Neural cell (in vitro differentiated cells): ENCODE measurements around the gene ATG3. TPM values are rescaled to one million over a fixed set of nuclear protein-coding genes. Genes with fewer than 3 reads are reported as not detected.

ENCODE experiments used
- H2AFZ ChIP-seq: fragments of 200-600, 300-800 bp; sonication (generic), shearing (Covaris generic); 2 replicates; pipeline ENCODE4 v1.6.0; 2014; ENCODE audit warnings: low read depth, mild to moderate bottlenecking, antibody characterized with exemption, low read length, moderate library complexity
- H3F3A ChIP-seq: fragments of 200-600 bp; shearing (Covaris generic); 2 replicates; pipeline ENCODE4 v1.6.1; 2016; ENCODE audit warnings: mild to moderate bottlenecking, moderate library complexity, mixed read lengths, antibody characterized with exemption, low read length; ENCODE audit not compliant: insufficient read depth, poor library complexity, severe bottlenecking
- H3K27ac ChIP-seq: fragments of 200-600, 300-800 bp; sonication (generic), shearing (Covaris generic); 2 replicates; pipeline ENCODE4 v1.5.1; 2014; ENCODE audit warnings: mild to moderate bottlenecking, low read length, moderate library complexity
- H3K27me3 ChIP-seq: fragments of 300-800, 200-600 bp; sonication (generic), shearing (Covaris generic); 2 replicates; pipeline ENCODE4 v1.6.0; 2014; ENCODE audit warnings: mild to moderate bottlenecking, low read depth, low read length, moderate library complexity; ENCODE audit not compliant: insufficient read depth
- H3K36me3 ChIP-seq: fragments of 300-800, 200-600 bp; sonication (generic), shearing (Covaris generic); 2 replicates; pipeline ENCODE4 v1.5.1; 2014; ENCODE audit warnings: mild to moderate bottlenecking, antibody characterized with exemption, low read length, moderate library complexity; ENCODE audit not compliant: insufficient read depth
- H3K4me2 ChIP-seq: fragments of 300-800, 200-600 bp; sonication (generic), shearing (Covaris generic); 2 replicates; pipeline ENCODE4 v1.6.0; 2014; ENCODE audit warnings: mild to moderate bottlenecking, low read length
- H3K4me3 ChIP-seq: fragments of 300-800, 200-600 bp; sonication (generic), shearing (Covaris generic); 2 replicates; pipeline ENCODE4 v1.5.1; 2014; ENCODE audit warnings: mild to moderate bottlenecking, low read length, moderate library complexity
- H3K79me2 ChIP-seq: fragments of 200-600 bp; shearing (Covaris generic); replicated peaks from 2 replicates; pipeline ENCODE4 v1.6.0; 2014; ENCODE audit warnings: mild to moderate bottlenecking, low read length, moderate library complexity; ENCODE audit not compliant: insufficient read depth
- H3K9ac ChIP-seq: fragments of 300-800, 200-600 bp; sonication (generic), shearing (Covaris generic); 2 replicates; pipeline ENCODE4 v1.6.1; 2016; ENCODE audit warnings: mild to moderate bottlenecking, low read length, mixed read lengths
- H3K9me2 ChIP-seq: fragments of 200-600 bp; shearing (Covaris generic); 2 replicates; pipeline ENCODE4 v1.6.1; 2016; ENCODE audit warnings: mild to moderate bottlenecking, low read length, mixed read lengths; ENCODE audit not compliant: insufficient read depth
- H3K9me3 ChIP-seq: fragments of 200-600, 300-800 bp; sonication (generic), shearing (Covaris generic); 2 replicates; pipeline ENCODE4 v1.6.1; 2016; ENCODE audit warnings: mild to moderate bottlenecking, mixed run types, low read length, moderate library complexity, mixed read lengths
- H4K20me1 ChIP-seq: fragments of 200-600 bp; shearing (Covaris generic); 2 replicates; pipeline ENCODE4 v1.6.1; 2016; ENCODE audit warnings: mild to moderate bottlenecking, mixed run types; ENCODE audit not compliant: insufficient read depth
- EP300 ChIP-seq: fragments of 450-650 bp; conservative IDR thresholded peaks from 2 replicates; pipeline ENCODE4 v1.6.1; 2014; ENCODE audit warnings: antibody characterized with exemption, mild to moderate bottlenecking, moderate library complexity; ENCODE audit not compliant: poor library complexity, severe bottlenecking
- EZH2 ChIP-seq: fragments of 200-600, 300-800 bp; shearing (Covaris generic), sonication (generic); IDR thresholded peaks from 2 replicates; pipeline ENCODE4 v1.6.1; 2014; ENCODE audit warnings: antibody characterized with exemption, low read length, borderline replicate concordance, mild to moderate bottlenecking; ENCODE audit not compliant: insufficient read depth, poor library complexity, severe bottlenecking
- MXI1 ChIP-seq: fragments of 450-650 bp; conservative IDR thresholded peaks from 2 replicates; pipeline ENCODE4 v1.6.1; 2014; ENCODE audit warnings: antibody characterized with exemption, mild to moderate bottlenecking; ENCODE audit not compliant: poor library complexity, severe bottlenecking
- POLR2AphosphoS5 ChIP-seq: IDR thresholded peaks from 2 replicates; pipeline ENCODE4 v1.6.1; 2012
- RAD21 ChIP-seq: fragments of 450-650 bp; conservative IDR thresholded peaks from 2 replicates; pipeline ENCODE4 v1.6.1; 2014; ENCODE audit warnings: antibody characterized with exemption, mild to moderate bottlenecking, moderate library complexity
- SMC3 ChIP-seq: fragments of 450-650 bp; conservative IDR thresholded peaks from 2 replicates; pipeline ENCODE4 v1.6.1; 2014; ENCODE audit warnings: antibody characterized with exemption, mild to moderate bottlenecking, moderate library complexity; ENCODE audit not compliant: poor library complexity
- TAF1 ChIP-seq: IDR thresholded peaks from 2 replicates; pipeline ENCODE4 v1.6.1; 2012; ENCODE audit warnings: low read depth
- polyA plus RNA-seq: library from polyadenylated mRNA; depleted of rRNA; stranded (reverse); fragments of >200 nt; gene quantifications from 2 replicates; pipeline ENCODE4 v1.2.3, GENCODE V29; 2014
- TF ChIP-seq, protein P1 (sequence below): fragments of 450-650 bp; IDR thresholded peaks from 2 replicates; pipeline ENCODE4 v1.5.1; 2014; ENCODE audit warnings: antibody characterized with exemption, mild to moderate bottlenecking, moderate library complexity; ENCODE audit not compliant: poor library complexity, severe bottlenecking
- TF ChIP-seq, protein P2 (sequence below): IDR thresholded peaks from 2 replicates; pipeline ENCODE4 v1.6.1; 2012; ENCODE audit warnings: borderline replicate concordance

Gene ATG3
- polyA plus RNA-seq, 1 donor from 2014 or later: 49.3 TPM

DNA sequence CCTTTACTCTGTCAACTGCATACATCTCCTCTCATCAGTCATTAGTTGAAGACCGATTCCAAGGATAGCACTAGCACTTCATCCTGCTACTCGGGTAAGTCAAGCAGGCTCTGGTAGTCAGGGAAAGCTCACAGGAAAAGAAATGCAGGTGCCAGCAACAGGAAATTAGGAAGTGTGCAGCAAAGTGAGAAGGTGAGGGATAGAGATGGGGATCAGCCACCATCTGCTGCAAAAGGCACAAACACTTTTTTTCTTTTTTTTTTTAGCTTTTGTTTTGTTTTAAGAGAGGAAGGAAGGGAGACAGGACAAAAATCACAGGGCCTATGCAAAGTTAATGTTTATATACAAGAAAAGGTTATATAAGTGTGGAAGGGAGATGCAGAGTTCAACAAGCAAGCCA is 53.5 kb downstream of the ATG3 start:
- no peaks in the 10 kb centered on the region for H3K9me3 ChIP-seq
- H3K9me2 ChIP-seq: no peaks in the 10 kb centered on the region
- H2AFZ ChIP-seq: no peak overlapping the region
- no peak overlapping the region for H3K27ac ChIP-seq
- no peak overlapping the region for H3K4me3 ChIP-seq
- H3K4me2 ChIP-seq: no peak overlapping the region
- no peak overlapping the region for H3K9ac ChIP-seq
- H3K79me2 ChIP-seq: no peaks in the 10 kb centered on the region
- H3K36me3 ChIP-seq: no peaks in the 10 kb centered on the region
- TF ChIP-seq SMC3 (no peak), POLR2AphosphoS5 (no peak), EP300 (no peak), EZH2 (no peak), MXI1 (no peak), RAD21 (no peak), TAF1 (no peak)
- TF ChIP-seq, protein P1, sequence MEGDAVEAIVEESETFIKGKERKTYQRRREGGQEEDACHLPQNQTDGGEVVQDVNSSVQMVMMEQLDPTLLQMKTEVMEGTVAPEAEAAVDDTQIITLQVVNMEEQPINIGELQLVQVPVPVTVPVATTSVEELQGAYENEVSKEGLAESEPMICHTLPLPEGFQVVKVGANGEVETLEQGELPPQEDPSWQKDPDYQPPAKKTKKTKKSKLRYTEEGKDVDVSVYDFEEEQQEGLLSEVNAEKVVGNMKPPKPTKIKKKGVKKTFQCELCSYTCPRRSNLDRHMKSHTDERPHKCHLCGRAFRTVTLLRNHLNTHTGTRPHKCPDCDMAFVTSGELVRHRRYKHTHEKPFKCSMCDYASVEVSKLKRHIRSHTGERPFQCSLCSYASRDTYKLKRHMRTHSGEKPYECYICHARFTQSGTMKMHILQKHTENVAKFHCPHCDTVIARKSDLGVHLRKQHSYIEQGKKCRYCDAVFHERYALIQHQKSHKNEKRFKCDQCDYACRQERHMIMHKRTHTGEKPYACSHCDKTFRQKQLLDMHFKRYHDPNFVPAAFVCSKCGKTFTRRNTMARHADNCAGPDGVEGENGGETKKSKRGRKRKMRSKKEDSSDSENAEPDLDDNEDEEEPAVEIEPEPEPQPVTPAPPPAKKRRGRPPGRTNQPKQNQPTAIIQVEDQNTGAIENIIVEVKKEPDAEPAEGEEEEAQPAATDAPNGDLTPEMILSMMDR: no peak
- TF ChIP-seq, protein P2, sequence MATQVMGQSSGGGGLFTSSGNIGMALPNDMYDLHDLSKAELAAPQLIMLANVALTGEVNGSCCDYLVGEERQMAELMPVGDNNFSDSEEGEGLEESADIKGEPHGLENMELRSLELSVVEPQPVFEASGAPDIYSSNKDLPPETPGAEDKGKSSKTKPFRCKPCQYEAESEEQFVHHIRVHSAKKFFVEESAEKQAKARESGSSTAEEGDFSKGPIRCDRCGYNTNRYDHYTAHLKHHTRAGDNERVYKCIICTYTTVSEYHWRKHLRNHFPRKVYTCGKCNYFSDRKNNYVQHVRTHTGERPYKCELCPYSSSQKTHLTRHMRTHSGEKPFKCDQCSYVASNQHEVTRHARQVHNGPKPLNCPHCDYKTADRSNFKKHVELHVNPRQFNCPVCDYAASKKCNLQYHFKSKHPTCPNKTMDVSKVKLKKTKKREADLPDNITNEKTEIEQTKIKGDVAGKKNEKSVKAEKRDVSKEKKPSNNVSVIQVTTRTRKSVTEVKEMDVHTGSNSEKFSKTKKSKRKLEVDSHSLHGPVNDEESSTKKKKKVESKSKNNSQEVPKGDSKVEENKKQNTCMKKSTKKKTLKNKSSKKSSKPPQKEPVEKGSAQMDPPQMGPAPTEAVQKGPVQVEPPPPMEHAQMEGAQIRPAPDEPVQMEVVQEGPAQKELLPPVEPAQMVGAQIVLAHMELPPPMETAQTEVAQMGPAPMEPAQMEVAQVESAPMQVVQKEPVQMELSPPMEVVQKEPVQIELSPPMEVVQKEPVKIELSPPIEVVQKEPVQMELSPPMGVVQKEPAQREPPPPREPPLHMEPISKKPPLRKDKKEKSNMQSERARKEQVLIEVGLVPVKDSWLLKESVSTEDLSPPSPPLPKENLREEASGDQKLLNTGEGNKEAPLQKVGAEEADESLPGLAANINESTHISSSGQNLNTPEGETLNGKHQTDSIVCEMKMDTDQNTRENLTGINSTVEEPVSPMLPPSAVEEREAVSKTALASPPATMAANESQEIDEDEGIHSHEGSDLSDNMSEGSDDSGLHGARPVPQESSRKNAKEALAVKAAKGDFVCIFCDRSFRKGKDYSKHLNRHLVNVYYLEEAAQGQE: no peak
- H4K20me1 ChIP-seq: no peaks in the 10 kb centered on the region
- no peaks in the 10 kb centered on the region for H3K27me3 ChIP-seq
- no peaks in the 10 kb centered on the region for H3F3A ChIP-seq

DNA sequence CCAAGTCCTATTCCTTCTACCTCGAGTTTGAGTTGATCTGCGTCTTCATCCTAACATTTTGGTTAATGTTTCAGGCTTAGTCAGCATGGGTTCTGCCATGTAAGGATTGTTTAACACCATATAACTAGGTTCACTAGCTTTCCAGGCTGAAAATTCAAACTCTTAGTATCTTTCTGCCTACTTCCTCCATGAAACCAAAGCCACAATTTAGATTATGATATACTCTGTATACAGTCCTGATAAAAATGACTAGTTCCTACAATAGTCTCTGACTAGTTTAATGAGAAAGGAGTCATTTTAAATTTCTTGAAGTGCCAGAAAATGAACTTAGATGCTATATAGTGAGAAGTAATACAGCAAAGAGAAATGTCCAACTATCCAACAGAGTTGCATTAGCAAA is 55.9 kb downstream of the ATG3 start:
- Histone ChIP-seq H3K27me3 (no peaks in the 10 kb centered on the region), H3K36me3 (no peaks in the 10 kb centered on the region), H3K4me3 (no peak overlapping the region), H4K20me1 (no peaks in the 10 kb centered on the region), H2AFZ (no peak overlapping the region), H3K27ac (no peak overlapping the region), H3K9me3 (no peaks in the 10 kb centered on the region), H3K79me2 (no peaks in the 10 kb centered on the region), H3K9ac (no peak overlapping the region), H3F3A (no peaks in the 10 kb centered on the region), H3K9me2 (no peaks in the 10 kb centered on the region), H3K4me2 (no peak overlapping the region)
- TF ChIP-seq, protein P1: no peak
- TF ChIP-seq SMC3: no peak
- TF ChIP-seq POLR2AphosphoS5: no peak
- no peak for TF ChIP-seq TAF1
- TF ChIP-seq EP300: no peak
- TF ChIP-seq, protein P2: no peak
- TF ChIP-seq MXI1: no peak
- TF ChIP-seq EZH2: no peak
- TF ChIP-seq RAD21: no peak
